ENCODE measurements around the gene TBC1D1. TPM values are rescaled to one million over a fixed set of nuclear protein-coding genes. Genes with fewer than 3 reads are reported as not detected.
A peak's percentile ranks its signal among the peaks of the same experiment; 100 is the strongest.

Gene TBC1D1
- total RNA-seq, 3 donors from 2014 or later (not counting 1 experiment from before 2014, with no cell fraction given): 59.2 to 78.6 (median 68.5) TPM

GRCh38 chr4:38119668-38120385, 228.9 kb downstream of the TBC1D1 start:
- no peak overlapping the region for H3K27ac Mint-ChIP-seq
- no peak overlapping the region for H3K4me3 Mint-ChIP-seq
- Histone ChIP-seq H3K36me3 (ENCODE audit: control insufficient read depth, insufficient read depth, low read length) (peaks cover 36% of the 10 kb centered on the region), H3K4me1 (ENCODE audit: control insufficient read depth, insufficient read depth, low read length) (no peaks in the 10 kb centered on the region), H3K9me3 (ENCODE audit: control insufficient read depth, insufficient read depth, low read length) (no peaks in the 10 kb centered on the region), H3K27ac (ENCODE audit: low read length) (no peak overlapping the region), H3K4me3 (ENCODE audit: low read length) (no peak overlapping the region), H3K27me3 (ENCODE audit: control insufficient read depth, insufficient read depth, low read length) (no peaks in the 10 kb centered on the region)
- WGBS (ENCODE audit: insufficient coverage): 98% methylated on average over 7 of the region's 7 CpGs
- no peaks in the 10 kb centered on the region for H3K27me3 Mint-ChIP-seq (ENCODE audit: low read depth in 2 of 2)
- peaks cover 41% of the 10 kb centered on the region for H3K36me3 Mint-ChIP-seq
- TF ChIP-seq, protein P1, sequence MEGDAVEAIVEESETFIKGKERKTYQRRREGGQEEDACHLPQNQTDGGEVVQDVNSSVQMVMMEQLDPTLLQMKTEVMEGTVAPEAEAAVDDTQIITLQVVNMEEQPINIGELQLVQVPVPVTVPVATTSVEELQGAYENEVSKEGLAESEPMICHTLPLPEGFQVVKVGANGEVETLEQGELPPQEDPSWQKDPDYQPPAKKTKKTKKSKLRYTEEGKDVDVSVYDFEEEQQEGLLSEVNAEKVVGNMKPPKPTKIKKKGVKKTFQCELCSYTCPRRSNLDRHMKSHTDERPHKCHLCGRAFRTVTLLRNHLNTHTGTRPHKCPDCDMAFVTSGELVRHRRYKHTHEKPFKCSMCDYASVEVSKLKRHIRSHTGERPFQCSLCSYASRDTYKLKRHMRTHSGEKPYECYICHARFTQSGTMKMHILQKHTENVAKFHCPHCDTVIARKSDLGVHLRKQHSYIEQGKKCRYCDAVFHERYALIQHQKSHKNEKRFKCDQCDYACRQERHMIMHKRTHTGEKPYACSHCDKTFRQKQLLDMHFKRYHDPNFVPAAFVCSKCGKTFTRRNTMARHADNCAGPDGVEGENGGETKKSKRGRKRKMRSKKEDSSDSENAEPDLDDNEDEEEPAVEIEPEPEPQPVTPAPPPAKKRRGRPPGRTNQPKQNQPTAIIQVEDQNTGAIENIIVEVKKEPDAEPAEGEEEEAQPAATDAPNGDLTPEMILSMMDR (IDR thresholded peaks at IDR 0.05): no peak
- no peak for DNase-seq
- intact Hi-C loops (cut with micrococcal nuclease): no loop called here
- no peaks in the 10 kb centered on the region for H3K9me3 Mint-ChIP-seq
- ATAC-seq: no peak
- H3K4me1 Mint-ChIP-seq: peaks cover 6 to 15% of the 10 kb centered on the region in 2 donors

DNA sequence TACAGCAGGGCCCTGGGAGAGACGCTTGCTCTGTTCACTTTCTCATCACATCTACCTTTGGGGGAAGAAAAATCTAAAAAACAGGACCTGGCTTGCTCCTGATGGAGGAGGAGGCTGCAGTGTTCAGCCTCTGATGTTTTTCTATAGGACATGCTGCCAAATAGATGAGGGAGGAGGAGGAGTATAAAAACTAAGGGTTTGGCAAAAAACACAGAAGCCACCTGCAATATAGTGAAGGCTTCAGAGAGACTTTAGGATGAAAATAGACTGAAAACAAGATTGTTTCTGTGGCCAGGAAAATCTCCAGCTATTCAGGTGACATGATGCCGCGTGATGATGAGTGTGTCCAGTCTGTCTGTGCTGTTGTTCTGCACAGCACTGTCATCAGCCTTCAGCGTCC, 229.9 kb downstream of the TBC1D1 start:
- 100% methylated on average over 3 of the region's 4 CpGs for WGBS (ENCODE audit: insufficient coverage)
- Histone ChIP-seq H3K9me3 (ENCODE audit: control insufficient read depth, insufficient read depth, low read length) (no peaks in the 10 kb centered on the region), H3K27me3 (ENCODE audit: control insufficient read depth, insufficient read depth, low read length) (no peaks in the 10 kb centered on the region), H3K36me3 (ENCODE audit: control insufficient read depth, insufficient read depth, low read length) (peaks cover 40% of the 10 kb centered on the region), H3K4me1 (ENCODE audit: control insufficient read depth, insufficient read depth, low read length) (no peaks in the 10 kb centered on the region), H3K27ac (ENCODE audit: low read length) (no peak overlapping the region), H3K4me3 (ENCODE audit: low read length) (no peak overlapping the region)
- H3K4me3 Mint-ChIP-seq: no peak overlapping the region
- H3K36me3 Mint-ChIP-seq: peaks cover 49% of the 10 kb centered on the region
- TF ChIP-seq, protein P1 (IDR thresholded peaks at IDR 0.05): no peak
- no peaks in the 10 kb centered on the region for H3K27me3 Mint-ChIP-seq (ENCODE audit: low read depth in 2 of 2)
- H3K27ac Mint-ChIP-seq: no peak overlapping the region
- no peaks in the 10 kb centered on the region for H3K9me3 Mint-ChIP-seq
- intact Hi-C loops (cut with micrococcal nuclease): no loop called here
- H3K4me1 Mint-ChIP-seq: peaks cover 6 to 15% of the 10 kb centered on the region in 2 donors
- ATAC-seq: no peak
- no peak for DNase-seq

- no peak for DNase-seq
- intact Hi-C loops (cut with micrococcal nuclease): no loop called here
- Histone ChIP-seq H3K27me3 (ENCODE audit: control insufficient read depth, insufficient read depth, low read length) (no peaks in the 10 kb centered on the region), H3K4me3 (ENCODE audit: low read length) (no peak overlapping the region), H3K36me3 (ENCODE audit: control insufficient read depth, insufficient read depth, low read length) (peaks cover 32% of the 10 kb centered on the region), H3K27ac (ENCODE audit: low read length) (no peak overlapping the region), H3K4me1 (ENCODE audit: control insufficient read depth, insufficient read depth, low read length) (no peaks in the 10 kb centered on the region), H3K9me3 (ENCODE audit: control insufficient read depth, insufficient read depth, low read length) (no peaks in the 10 kb centered on the region)
- Mint-ChIP-seq H3K27ac (peak overlapping the region in 1 of 2 donors; percentile 53), H3K4me1 (peaks cover 6 to 11% of the 10 kb centered on the region in 2 donors), H3K4me3 (no peak overlapping the region), H3K27me3 (ENCODE audit: low read depth in 2 of 2) (no peaks in the 10 kb centered on the region), H3K9me3 (no peaks in the 10 kb centered on the region), H3K36me3 (peaks cover 38% of the 10 kb centered on the region)
- WGBS (ENCODE audit: insufficient coverage): 94% methylated on average over 6 of the region's 6 CpGs
- TF ChIP-seq, protein P1 (IDR thresholded peaks at IDR 0.05): no peak
- no peak for ATAC-seq
These were observed 231.2 kb downstream of the TBC1D1 start for GRCh38 chr4:38122060-38122459.

- 81% methylated on average over 5 of the region's 5 CpGs for WGBS (ENCODE audit: insufficient coverage)
- H3K27me3 Mint-ChIP-seq (ENCODE audit: low read depth in 2 of 2): no peaks in the 10 kb centered on the region
- no peaks in the 10 kb centered on the region for H3K27me3 ChIP-seq (ENCODE audit: control insufficient read depth, insufficient read depth, low read length)
- H3K27ac Mint-ChIP-seq: peak overlapping the region in 1 of 2 donors; percentile 23
- no peaks in the 10 kb centered on the region for H3K9me3 Mint-ChIP-seq
- no peak overlapping the region for H3K4me3 ChIP-seq (ENCODE audit: low read length)
- peaks cover 14 to 16% of the 10 kb centered on the region in 2 donors for H3K4me1 Mint-ChIP-seq
- peaks cover 24% of the 10 kb centered on the region for H3K36me3 ChIP-seq (ENCODE audit: control insufficient read depth, insufficient read depth, low read length)
- H3K4me3 Mint-ChIP-seq: no peak overlapping the region
- H3K36me3 Mint-ChIP-seq: peaks cover 34% of the 10 kb centered on the region
- intact Hi-C loops (cut with micrococcal nuclease): no loop called here
- DNase-seq: no peak
- ATAC-seq: no peak
- H3K4me1 ChIP-seq (ENCODE audit: control insufficient read depth, insufficient read depth, low read length): peaks cover 10% of the 10 kb centered on the region
- no peaks in the 10 kb centered on the region for H3K9me3 ChIP-seq (ENCODE audit: control insufficient read depth, insufficient read depth, low read length)
- TF ChIP-seq, protein P1 (IDR thresholded peaks at IDR 0.05): no peak
- H3K27ac ChIP-seq (ENCODE audit: low read length): no peak overlapping the region
These were observed 232.7 kb downstream of the TBC1D1 start for GRCh38 chr4:38123555-38123954.
